ENCODE results near the gene SUGCT.

DNA sequence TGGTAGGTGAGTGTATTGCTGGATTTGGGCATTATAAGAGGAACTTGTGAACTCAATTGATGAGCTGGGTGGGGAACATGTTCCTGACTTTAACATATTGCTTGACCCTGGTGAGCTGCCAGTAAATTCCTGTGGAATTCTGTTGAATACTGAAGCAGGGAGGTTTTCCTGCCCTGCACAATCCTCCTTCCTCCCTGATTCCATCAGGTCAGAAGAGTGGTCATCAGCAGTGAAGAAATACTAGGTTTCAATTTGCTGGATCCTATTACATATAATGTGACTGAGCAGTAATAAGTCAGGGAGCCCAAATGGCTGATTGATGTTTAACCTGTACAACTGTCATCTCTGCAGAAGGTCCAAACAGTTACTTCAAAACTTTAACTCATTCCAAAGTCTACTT, 581.2 kb downstream of the SUGCT start:
- TF ChIP-seq ATF2 (CRISPR knock-in tag; IDR thresholded peaks at IDR 0.05; ENCODE audit: borderline replicate concordance, low read depth) (no peak), ATF6 (CRISPR knock-in tag; IDR thresholded peaks at IDR 0.05) (no peak), KAT7 (CRISPR knock-in tag; IDR thresholded peaks at IDR 0.05; ENCODE audit: borderline replicate concordance) (no peak), CREM (CRISPR knock-in tag; IDR thresholded peaks at IDR 0.05) (no peak), FOXK1 (CRISPR knock-in tag; IDR thresholded peaks at IDR 0.05) (no peak), TCF7 (CRISPR knock-in tag; IDR thresholded peaks at IDR 0.05; ENCODE audit: low read depth) (no peak), CBFB (CRISPR knock-in tag; IDR thresholded peaks at IDR 0.05; ENCODE audit: low read depth) (no peak), TEAD4 (CRISPR knock-in tag; IDR thresholded peaks at IDR 0.05) (no peak)
- TF ChIP-seq, protein P1, sequence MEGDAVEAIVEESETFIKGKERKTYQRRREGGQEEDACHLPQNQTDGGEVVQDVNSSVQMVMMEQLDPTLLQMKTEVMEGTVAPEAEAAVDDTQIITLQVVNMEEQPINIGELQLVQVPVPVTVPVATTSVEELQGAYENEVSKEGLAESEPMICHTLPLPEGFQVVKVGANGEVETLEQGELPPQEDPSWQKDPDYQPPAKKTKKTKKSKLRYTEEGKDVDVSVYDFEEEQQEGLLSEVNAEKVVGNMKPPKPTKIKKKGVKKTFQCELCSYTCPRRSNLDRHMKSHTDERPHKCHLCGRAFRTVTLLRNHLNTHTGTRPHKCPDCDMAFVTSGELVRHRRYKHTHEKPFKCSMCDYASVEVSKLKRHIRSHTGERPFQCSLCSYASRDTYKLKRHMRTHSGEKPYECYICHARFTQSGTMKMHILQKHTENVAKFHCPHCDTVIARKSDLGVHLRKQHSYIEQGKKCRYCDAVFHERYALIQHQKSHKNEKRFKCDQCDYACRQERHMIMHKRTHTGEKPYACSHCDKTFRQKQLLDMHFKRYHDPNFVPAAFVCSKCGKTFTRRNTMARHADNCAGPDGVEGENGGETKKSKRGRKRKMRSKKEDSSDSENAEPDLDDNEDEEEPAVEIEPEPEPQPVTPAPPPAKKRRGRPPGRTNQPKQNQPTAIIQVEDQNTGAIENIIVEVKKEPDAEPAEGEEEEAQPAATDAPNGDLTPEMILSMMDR (IDR thresholded peaks at IDR 0.05): no peak
- TF ChIP-seq, protein P2, sequence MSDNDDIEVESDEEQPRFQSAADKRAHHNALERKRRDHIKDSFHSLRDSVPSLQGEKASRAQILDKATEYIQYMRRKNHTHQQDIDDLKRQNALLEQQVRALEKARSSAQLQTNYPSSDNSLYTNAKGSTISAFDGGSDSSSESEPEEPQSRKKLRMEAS (CRISPR knock-in tag; IDR thresholded peaks at IDR 0.05): no peak
